Natural killer cell (primary cell): ENCODE results near the gene LHPP. TPM values are rescaled to one million over a fixed set of nuclear protein-coding genes. Genes with fewer than 3 reads are reported as not detected.

ENCODE experiments used
- ATAC-seq, 3 donors: fragments of 150-1000 bp in 2 of 3; fragments of 200-7000 bp in 1 of 3; cut with Tn5 transposase; 1 replicate in 1 of 3; 2 replicates in 2 of 3; pipeline ENCODE4 v1.10.0; 2021; ENCODE audit warnings: mild to moderate bottlenecking in 2 of 3, moderate library complexity in 2 of 3
- DNase-seq, 2 donors: peaks; one replicate each; pipeline versions ENCODE4 v3.0.0 to v3.0.0-alpha.2; 2013 to 2021; ENCODE audit warnings: mixed read lengths in 1 of 2
- H3K27ac ChIP-seq: one replicate; pipeline ENCODE4 v1.5.1; 2013; ENCODE audit warnings: mild to moderate bottlenecking, low read length
- H3K27me3 ChIP-seq: one replicate; pipeline ENCODE4 v1.6.1; 2013; ENCODE audit warnings: low read length; ENCODE audit not compliant: control insufficient read depth, insufficient read depth
- H3K36me3 ChIP-seq: one replicate; pipeline ENCODE4 v1.6.1; 2013; ENCODE audit warnings: low read length; ENCODE audit not compliant: control insufficient read depth, insufficient read depth
- H3K4me1 ChIP-seq: one replicate; pipeline ENCODE4 v1.6.1; 2013; ENCODE audit warnings: low read length; ENCODE audit not compliant: control insufficient read depth, insufficient read depth
- H3K4me3 ChIP-seq: one replicate; pipeline ENCODE4 v1.5.1; 2013; ENCODE audit warnings: low read length
- H3K9me3 ChIP-seq: one replicate; pipeline ENCODE4 v1.6.1; 2013; ENCODE audit warnings: low read length; ENCODE audit not compliant: control insufficient read depth, insufficient read depth
- H3K27ac Mint-ChIP-seq, 2 donors: one replicate each; pipeline ENCODE4 v1.8.0; 2022; ENCODE audit warnings: mild to moderate bottlenecking in 2 of 2, mixed read lengths in 2 of 2, moderate library complexity in 1 of 2
- H3K27me3 Mint-ChIP-seq, 2 donors: one replicate each; pipeline ENCODE4 v1.8.0; 2022; ENCODE audit warnings: low read depth in 2 of 2, mixed read lengths in 2 of 2
- H3K36me3 Mint-ChIP-seq: one replicate; pipeline ENCODE4 v1.8.0; 2022; ENCODE audit warnings: mixed read lengths
- H3K4me1 Mint-ChIP-seq, 2 donors: one replicate each; pipeline ENCODE4 v1.8.0; 2022; ENCODE audit warnings: mixed read lengths in 2 of 2
- H3K4me3 Mint-ChIP-seq: one replicate; pipeline ENCODE4 v1.8.0; 2022; ENCODE audit warnings: mild to moderate bottlenecking, moderate library complexity, mixed read lengths
- H3K9me3 Mint-ChIP-seq, 2 donors: one replicate each; pipeline ENCODE4 v1.8.0; 2022; ENCODE audit warnings: mixed read lengths in 2 of 2
- CTCF ChIP-seq: fragments of 200-600 bp; IDR thresholded peaks from one replicate; pipeline ENCODE4 v1.8.0; 2022; ENCODE audit warnings: antibody characterized with exemption
- WGBS: methylation state at CpG from one replicate; pipeline ENCODE4 v1.1.7; 2013; ENCODE audit warnings: missing lambda C conversion rate; ENCODE audit not compliant: insufficient coverage; 5-methylcytosine and 5-hydroxymethylcytosine counted together
- intact Hi-C: fragments of 100-400 bp; cut with micrococcal nuclease; formaldehyde crosslinking; loops from one replicate; pipeline ENCODE4 v1.14.2; 2022
- total RNA-seq, 4 donors: library from RNA; stranded (reverse); fragments of 120-200 nt in 1 of 4; gene quantifications; one replicate each; pipeline versions ENCODE4 v1.2.3 to v1.2.4, GENCODE V29; 2013 to 2022

Gene LHPP
- total RNA-seq, 3 donors from 2014 or later (not counting 1 experiment from before 2014, with no cell fraction given): 12.3 to 19.3 (median 14.8) TPM

- WGBS: 60% methylated on average over 31 of the region's 31 CpGs
- Mint-ChIP-seq H3K4me1 (peaks cover 0 to 30% of the 10 kb centered on the region in 2 donors), H3K9me3 (no peaks in the 10 kb centered on the region), H3K27me3 (no peaks in the 10 kb centered on the region), H3K36me3 (no peaks in the 10 kb centered on the region), H3K27ac (no peak overlapping the region), H3K4me3 (no peak overlapping the region)
- intact Hi-C loops: no loop called here
- H3K27ac ChIP-seq: no peak overlapping the region
- no peaks in the 10 kb centered on the region for H3K27me3 ChIP-seq
- H3K9me3 ChIP-seq: no peaks in the 10 kb centered on the region
- no peak overlapping the region for H3K4me3 ChIP-seq
- H3K4me1 ChIP-seq: peaks cover 78% of the 10 kb centered on the region
- H3K36me3 ChIP-seq: no peaks in the 10 kb centered on the region
- DNase-seq (no peak), ATAC-seq (no peak)
- TF ChIP-seq CTCF: no peak
Observed at GRCh38 chr10:124605856-124606812, 144.5 kb downstream of the LHPP start.

GRCh38 chr10:124606822-124607221, 145.2 kb downstream of the LHPP start:
- Mint-ChIP-seq H3K4me1 (peaks cover 4 to 30% of the 10 kb centered on the region in 2 donors), H3K9me3 (no peaks in the 10 kb centered on the region), H3K36me3 (no peaks in the 10 kb centered on the region), H3K27me3 (no peaks in the 10 kb centered on the region), H3K4me3 (no peak overlapping the region), H3K27ac (no peak overlapping the region)
- no peaks in the 10 kb centered on the region for H3K36me3 ChIP-seq
- no peaks in the 10 kb centered on the region for H3K9me3 ChIP-seq
- no peak overlapping the region for H3K4me3 ChIP-seq
- H3K4me1 ChIP-seq: peaks cover 78% of the 10 kb centered on the region
- H3K27me3 ChIP-seq: no peaks in the 10 kb centered on the region
- intact Hi-C loops: no loop called here
- no peak for DNase-seq
- H3K27ac ChIP-seq: no peak overlapping the region
- WGBS: 31% methylated on average over 10 of the region's 10 CpGs
- no peak for ATAC-seq
- no peak for TF ChIP-seq CTCF

DNA sequence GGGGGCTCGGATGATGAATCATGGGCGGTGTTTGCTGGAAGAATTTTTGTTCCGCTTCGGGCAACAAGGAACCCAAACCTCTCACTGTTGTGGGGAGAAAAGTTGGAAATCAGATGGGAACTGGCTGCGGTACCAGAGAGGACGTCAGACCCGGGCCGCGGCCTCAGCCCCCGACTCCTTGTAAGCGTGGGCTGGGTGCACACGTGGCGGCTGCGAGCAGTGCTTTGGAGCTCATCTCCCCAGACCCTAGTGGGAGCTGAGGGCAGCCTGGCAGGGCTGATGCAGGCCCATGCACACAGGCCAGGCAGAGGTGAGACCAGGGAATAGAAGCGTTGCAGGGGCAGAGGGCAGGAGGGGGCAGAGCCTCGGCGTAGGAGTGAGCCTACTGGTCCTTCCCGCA, 146.1 kb downstream of the LHPP start:
- H3K4me1 Mint-ChIP-seq: peaks cover 12 to 37% of the 10 kb centered on the region in 2 donors

More for the DNA sequence above, 146.1 kb downstream of the LHPP start:
- TF ChIP-seq CTCF: no peak
- Mint-ChIP-seq H3K27me3 (no peaks in the 10 kb centered on the region), H3K4me3 (no peak overlapping the region), H3K27ac (no peak overlapping the region), H3K36me3 (no peaks in the 10 kb centered on the region), H3K9me3 (no peaks in the 10 kb centered on the region)
- Histone ChIP-seq H3K4me3 (no peak overlapping the region), H3K36me3 (no peaks in the 10 kb centered on the region), H3K9me3 (no peaks in the 10 kb centered on the region), H3K27ac (no peak overlapping the region), H3K4me1 (peaks cover 78% of the 10 kb centered on the region), H3K27me3 (no peaks in the 10 kb centered on the region)
- no peak for ATAC-seq
- intact Hi-C loops: no loop called here
- DNase-seq: no peak
- 97% methylated on average over 18 of the region's 18 CpGs for WGBS
